Colonic mucosa (tissue), 4 donors: ENCODE results near the gene S100B. TPM values are rescaled to one million over a fixed set of nuclear protein-coding genes. Genes with fewer than 3 reads are reported as not detected.

Experiments used
- DNase-seq: peaks from one replicate; pipeline ENCODE4 v3.0.0-alpha.2; 2020
- H3K27ac ChIP-seq: fragments of 200-600 bp; one replicate; pipeline ENCODE4 v1.8.0; 2021
- H3K27me3 ChIP-seq: fragments of 200-600 bp; one replicate; pipeline ENCODE4 v1.8.0; 2021
- H3K36me3 ChIP-seq: fragments of 200-600 bp; one replicate; pipeline ENCODE4 v1.8.0; 2021
- H3K4me1 ChIP-seq: fragments of 200-600 bp; one replicate; pipeline ENCODE4 v1.8.0; 2021; ENCODE audit warnings: mild to moderate bottlenecking
- H3K4me3 ChIP-seq: fragments of 200-600 bp; one replicate; pipeline ENCODE4 v1.8.0; 2021
- H3K9ac ChIP-seq, 2 donors: one replicate each; pipeline ENCODE4 v1.7.0; 2013; ENCODE audit warnings: control low read depth in 2 of 2, low read depth in 2 of 2, low read length in 2 of 2
- H3K9me3 ChIP-seq: fragments of 200-600 bp; one replicate; pipeline ENCODE4 v1.8.0; 2021
- CTCF ChIP-seq: fragments of 200-600 bp; IDR thresholded peaks from one replicate; pipeline ENCODE4 v1.8.0; 2022; ENCODE audit warnings: antibody characterized with exemption, mild to moderate bottlenecking
- intact Hi-C: fragments of 100-400 bp; cut with DNase I; formaldehyde crosslinking; loops from one replicate; pipeline ENCODE4 v1.14.1; 2022
- total RNA-seq, 2 donors: library from RNA; stranded (reverse); fragmentation: NEBNext Ultra II Directional in 1 of 2; extraction: Animal tissue kit (Norgen Biotek cat#: 25700) in 1 of 2; gene quantifications; one replicate each; pipeline ENCODE4 v1.2.1, GENCODE V29; 2021
- donor health status: healthy.
- donor health status: DM: no; HTN: no; CAD: no.
- donor health status: DM: no; HTN: no; CAD: no.

Gene S100B
- total RNA-seq, 2 donors from 2014 or later, result 3.3 to 8.2 TPM

GRCh38 chr21:46600305-46600704 lies 4.6 kb downstream of the S100B start:
- intact Hi-C loops, result no loop called here
- H3K4me3 ChIP-seq, result no peak overlapping the region
- H3K36me3 ChIP-seq, result no peaks in the 10 kb centered on the region
- no peak overlapping the region for H3K27ac ChIP-seq
- H3K27me3 ChIP-seq, result no peaks in the 10 kb centered on the region
- no peak for DNase-seq
- H3K9me3 ChIP-seq, result no peaks in the 10 kb centered on the region
- H3K4me1 ChIP-seq, result no peaks in the 10 kb centered on the region
- no peak for TF ChIP-seq CTCF
- H3K9ac ChIP-seq, result no peak overlapping the region

- no peak overlapping the region for H3K9ac ChIP-seq
- intact Hi-C loops, result no loop called here
Observed at GRCh38 chr21:46598581-46599572, 6.0 kb downstream of the S100B start.

GRCh38 chr21:46597896-46598343 lies 7.0 kb downstream of the S100B start:
- intact Hi-C loops, result no loop called here
- no peak overlapping the region for H3K9ac ChIP-seq
- no peaks in the 10 kb centered on the region for H3K9me3 ChIP-seq
- H3K27ac ChIP-seq, result no peak overlapping the region
- DNase-seq, result no peak
- no peak overlapping the region for H3K4me3 ChIP-seq
- no peak for TF ChIP-seq CTCF
- no peaks in the 10 kb centered on the region for H3K36me3 ChIP-seq
- no peaks in the 10 kb centered on the region for H3K27me3 ChIP-seq
- no peaks in the 10 kb centered on the region for H3K4me1 ChIP-seq

More at GRCh38 chr21:46598581-46599572, 6.0 kb downstream of the S100B start:
- Histone ChIP-seq H3K27ac (no peak overlapping the region), H3K36me3 (no peaks in the 10 kb centered on the region), H3K9me3 (no peaks in the 10 kb centered on the region), H3K4me3 (no peak overlapping the region), H3K27me3 (no peaks in the 10 kb centered on the region), H3K4me1 (no peaks in the 10 kb centered on the region)
- TF ChIP-seq CTCF, result no peak
- no peak for DNase-seq

GRCh38 chr21:46597031-46597430 lies 7.9 kb downstream of the S100B start:
- H3K27me3 ChIP-seq, result no peaks in the 10 kb centered on the region
- H3K9me3 ChIP-seq, result no peaks in the 10 kb centered on the region
- intact Hi-C loops, result no loop called here
- no peaks in the 10 kb centered on the region for H3K36me3 ChIP-seq
- no peak overlapping the region for H3K9ac ChIP-seq
- H3K4me3 ChIP-seq, result no peak overlapping the region
- H3K27ac ChIP-seq, result no peak overlapping the region
- no peak for DNase-seq
- TF ChIP-seq CTCF, result no peak
- H3K4me1 ChIP-seq, result no peaks in the 10 kb centered on the region

- H3K4me1 ChIP-seq, result no peaks in the 10 kb centered on the region
- no peak overlapping the region for H3K9ac ChIP-seq
- H3K27ac ChIP-seq, result no peak overlapping the region
- H3K9me3 ChIP-seq, result no peaks in the 10 kb centered on the region
- no peak for TF ChIP-seq CTCF
- H3K27me3 ChIP-seq, result no peaks in the 10 kb centered on the region
- DNase-seq, result no peak
- intact Hi-C loops, result no loop called here
- no peaks in the 10 kb centered on the region for H3K36me3 ChIP-seq
- H3K4me3 ChIP-seq, result no peak overlapping the region
Observed at GRCh38 chr21:46596201-46596600, 8.7 kb downstream of the S100B start.
